ENCODE measurements around the gene GPR107.
"Not testable (repeated sequence)": the region's sequence is repeated elsewhere in the genome, so short reads cannot be mapped to it uniquely, and the experiment has no call there.

Gene GPR107

DNA sequence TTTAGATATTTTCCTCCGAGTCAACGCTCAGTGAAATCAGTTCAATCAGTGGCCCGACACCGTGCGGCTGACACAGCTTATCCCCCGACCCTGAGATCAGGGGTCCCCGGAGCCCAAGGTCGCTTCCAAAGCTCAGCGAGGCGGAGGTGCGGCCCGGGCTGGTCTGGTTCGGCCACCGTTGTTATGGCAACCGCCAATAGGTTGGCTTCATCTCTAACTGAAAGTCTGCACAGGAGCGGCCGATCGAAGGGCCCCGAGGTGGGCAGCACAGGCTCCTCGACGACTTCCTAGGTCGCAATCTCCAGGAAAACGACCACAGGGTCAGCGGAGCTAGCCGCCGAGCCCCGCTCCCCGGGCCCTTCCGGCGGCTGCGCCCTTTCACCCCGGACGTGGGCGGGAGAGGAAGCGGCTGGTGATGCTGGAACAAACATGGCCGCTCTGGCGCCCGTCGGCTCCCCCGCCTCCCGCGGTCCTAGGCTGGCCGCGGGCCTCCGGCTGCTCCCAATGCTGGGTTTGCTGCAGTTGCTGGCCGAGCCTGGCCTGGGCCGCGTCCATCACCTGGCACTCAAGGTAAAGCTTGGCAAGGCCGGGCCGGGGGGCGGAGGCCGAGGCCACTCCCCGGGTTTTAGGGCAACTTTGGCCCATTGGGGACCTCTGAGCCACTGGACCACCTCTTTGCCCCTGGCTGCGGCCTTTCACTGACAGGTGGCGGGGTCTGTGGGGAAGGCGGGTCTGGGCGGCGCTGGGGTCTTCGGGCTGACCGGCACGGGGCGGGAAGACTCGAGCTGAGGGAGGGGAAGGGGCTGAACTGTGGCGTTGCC, at the start of gene GPR107:
Gene GPR107, plus strand, starts transcription at position 403 of the 821 bp plus-strand sequence. Its CDS starts 27 bp downstream, at position 430.
- peak; percentile 75 for DNase-seq

DNA sequence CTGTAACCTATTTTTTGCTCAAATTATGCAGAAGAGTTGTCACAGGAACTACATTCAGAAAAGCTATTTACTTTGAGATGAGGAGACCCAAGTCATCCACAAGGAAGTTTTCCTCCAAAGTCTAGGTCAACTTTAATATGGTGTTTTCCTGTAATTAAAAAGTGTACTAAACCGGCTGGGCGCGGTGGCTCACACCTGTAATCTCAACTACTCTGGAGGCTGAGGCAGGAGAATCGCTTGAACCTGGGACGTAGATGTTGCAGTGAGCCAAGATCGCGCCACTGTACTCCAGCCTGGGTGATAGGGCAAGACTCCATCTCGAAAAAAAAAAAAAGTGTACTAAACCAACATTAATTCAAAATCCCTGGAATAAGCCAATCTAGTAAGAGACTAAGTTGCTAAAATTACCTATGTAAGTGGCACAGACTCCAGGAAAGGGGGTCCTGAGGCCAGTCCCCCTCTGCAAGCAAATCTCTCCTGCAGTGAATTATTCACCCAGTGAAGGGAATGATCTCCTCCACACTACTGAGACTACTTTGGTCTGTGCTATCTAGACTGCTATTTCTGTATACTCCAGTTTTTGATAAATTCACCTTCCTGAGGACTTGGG, 49.7 kb upstream of the GPR107 start:
- DNase-seq = no peak

DNA sequence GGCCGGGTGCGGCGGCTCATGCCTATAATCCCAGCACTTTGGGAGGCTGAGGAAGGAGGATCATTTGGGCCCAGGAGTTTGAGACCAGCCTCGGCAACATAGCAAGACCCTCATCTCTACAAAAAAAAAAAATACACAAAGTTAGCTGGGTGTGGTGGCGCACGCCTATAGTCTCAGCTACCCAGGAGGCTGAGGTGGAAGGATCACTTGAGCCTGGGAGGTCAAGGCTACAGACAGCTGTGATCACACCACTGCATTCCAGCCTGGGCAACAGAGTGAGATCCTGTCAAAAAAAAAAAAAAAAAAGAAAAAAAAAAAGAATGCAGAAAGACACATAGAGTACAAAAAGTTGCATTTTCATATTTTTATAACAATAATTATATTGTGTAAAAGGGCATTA, 46.8 kb upstream of the GPR107 start:
- not testable (repeated sequence) for DNase-seq

DNA sequence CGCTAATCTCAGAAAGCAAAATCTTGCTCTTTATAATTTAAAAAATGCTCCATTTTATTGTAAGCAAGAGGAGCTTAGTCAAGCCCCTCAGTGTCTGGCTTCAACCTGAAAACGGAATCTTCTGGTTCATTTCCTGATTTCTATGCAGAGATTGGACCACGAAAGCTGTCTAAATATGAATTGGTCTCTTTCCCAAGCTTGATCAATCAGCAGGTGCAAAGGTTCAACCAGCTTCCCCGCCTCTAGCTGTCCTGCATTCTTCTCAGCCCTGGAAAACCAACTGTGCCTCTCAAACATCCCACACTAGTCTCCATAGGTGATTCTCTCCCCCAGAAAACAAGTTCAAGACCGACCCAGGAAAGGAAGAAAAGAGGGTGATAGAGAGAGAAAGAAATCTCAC, 45.2 kb upstream of the GPR107 start:
- DNase-seq = no peak

DNA sequence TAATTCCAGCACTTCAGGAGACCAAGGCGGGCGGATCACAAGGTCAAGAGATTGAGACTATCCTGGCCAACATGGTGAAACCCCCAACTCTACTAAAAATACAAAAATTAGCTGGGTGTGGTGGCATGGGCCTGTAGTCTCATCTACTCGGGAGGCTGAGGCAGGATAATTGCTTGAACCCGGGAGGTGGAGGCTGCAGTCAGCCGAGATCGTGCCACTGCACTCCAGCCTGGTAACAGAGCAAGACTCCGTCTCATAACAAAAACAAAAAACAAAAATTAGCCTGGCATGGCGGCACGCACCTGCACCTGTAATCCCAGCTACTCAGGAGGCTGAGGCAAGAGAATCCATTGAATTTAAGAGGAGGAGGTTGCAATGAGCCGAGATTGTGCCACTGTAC, 44.2 kb upstream of the GPR107 start:
- not testable (repeated sequence) for DNase-seq

DNA sequence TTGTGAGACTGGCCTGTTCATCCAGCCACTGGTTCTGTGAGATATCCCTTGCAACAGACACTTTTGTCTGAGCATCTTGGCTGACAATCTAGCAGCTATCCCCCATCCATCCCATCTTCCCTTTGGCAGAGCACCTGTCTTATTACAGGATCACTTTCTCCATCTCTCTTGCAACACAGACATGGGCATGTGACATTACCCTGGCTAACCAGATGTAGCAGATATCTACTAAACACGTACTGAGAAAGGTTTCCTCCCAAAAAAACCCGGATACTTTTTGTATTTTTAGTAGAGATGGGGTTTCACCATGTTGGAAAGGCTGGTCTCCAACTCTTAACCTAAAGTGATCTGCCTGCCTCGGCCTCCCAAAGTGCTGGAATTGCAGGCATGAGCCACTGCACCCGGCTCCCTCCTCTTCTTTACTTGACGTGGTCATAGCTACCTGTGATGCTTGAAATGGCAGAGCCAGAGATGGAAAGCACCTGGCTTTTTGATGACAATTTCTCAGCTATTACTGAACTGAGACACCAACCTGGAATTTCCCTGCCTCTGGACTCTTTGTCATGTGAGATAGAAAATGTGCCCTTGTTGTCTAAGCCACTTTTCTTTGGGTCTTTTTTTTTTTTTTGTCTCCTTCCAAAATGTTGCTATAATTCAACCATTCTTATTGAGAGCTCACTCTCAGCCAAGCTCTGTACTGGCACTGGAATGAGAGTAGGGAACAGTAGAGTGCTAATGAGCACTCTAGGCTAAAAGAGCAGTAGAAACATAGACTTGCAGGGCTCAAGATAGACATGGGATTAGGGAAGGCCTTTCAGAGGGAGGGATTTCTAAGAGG, 43.3 kb upstream of the GPR107 start:
- peak; percentile 71 to 84 for DNase-seq

DNA sequence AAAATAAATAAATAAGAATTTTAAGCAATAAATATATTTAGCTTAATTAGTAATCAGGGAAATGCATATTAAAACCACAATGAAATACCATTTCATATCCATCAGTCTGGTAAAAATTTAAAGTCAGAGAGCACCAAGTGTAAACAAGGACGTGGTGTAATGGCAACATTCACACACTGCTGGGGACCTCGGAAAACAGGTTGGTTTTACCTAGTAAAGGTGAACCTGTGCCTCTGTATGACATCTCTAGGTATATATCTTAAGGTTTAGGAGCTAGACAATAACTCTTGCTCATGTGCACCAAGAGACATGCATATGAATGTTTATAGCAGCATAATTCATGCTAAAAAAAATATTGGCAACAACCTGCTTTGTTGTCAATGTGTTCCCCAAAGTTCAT, 40.4 kb upstream of the GPR107 start:
- no peak for DNase-seq

DNA sequence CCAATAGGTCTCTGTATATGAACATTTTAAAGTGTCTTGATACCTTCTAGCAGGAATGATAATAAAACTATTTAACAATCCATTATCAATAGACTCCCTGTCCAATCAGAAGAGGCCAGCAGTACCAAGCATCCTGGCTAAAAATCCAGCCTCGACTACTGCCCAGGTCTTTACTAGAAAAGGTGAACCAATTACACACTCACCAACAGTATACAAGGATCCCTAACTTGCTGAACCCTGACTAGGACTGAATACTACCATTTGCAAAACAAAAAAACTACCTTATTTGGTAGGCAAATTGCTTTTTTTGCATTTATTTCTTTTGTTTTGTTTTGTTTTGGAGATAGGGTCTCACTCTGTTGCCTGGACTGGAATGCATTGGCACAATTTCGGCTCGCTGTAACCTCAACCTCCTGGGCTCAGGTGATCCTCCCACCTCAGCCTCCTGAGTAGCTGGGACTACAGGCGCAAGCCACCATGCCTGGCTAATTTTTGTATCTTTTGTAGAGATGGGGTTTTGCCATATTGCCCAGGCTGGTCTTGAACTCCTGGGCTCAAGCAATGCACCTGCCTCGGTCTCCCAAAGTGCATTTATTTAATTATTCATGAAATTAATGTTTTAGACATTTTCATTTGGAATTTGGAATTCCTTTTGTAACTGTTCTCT, 38.2 kb upstream of the GPR107 start:
- no peak for DNase-seq

DNA sequence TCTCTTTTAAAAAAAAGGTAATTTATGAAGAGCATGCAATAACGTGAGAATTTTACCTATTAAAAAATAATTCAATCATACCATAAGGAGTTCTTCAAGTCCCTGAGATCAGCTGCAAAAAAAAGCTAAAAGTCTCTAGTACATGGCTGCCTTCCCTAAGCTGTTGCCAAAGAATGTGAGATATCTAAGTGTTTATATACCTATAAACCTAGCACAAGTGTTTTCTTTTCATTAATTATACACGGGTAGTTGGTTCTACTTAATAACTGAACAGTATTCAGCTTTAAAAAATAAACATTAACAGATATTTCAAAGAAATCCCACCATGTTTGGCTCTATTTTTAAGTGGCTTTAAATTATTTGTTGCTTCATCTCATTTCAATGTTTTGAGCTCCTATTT, 36.6 kb upstream of the GPR107 start:
- DNase-seq = no peak

DNA sequence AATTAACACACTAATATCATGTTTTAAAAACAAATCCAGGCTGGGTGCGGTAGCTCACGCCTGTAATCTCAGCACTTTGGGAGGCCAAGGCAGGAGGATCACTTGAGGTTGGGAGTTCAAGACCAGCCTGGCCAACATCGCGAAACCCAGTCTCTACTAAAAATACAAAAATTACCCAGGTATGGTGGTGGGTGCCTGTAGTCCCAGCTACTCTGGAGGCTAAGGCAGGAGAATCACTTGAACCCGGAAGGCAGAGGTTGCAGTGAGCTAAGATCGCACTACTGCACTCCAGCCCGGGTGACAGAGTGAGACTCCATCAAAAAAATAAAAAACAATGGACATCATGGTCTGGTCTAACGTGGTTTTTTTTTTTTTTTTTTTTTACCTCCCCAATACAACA, 36.2 kb upstream of the GPR107 start:
- not testable (repeated sequence) for DNase-seq

DNA sequence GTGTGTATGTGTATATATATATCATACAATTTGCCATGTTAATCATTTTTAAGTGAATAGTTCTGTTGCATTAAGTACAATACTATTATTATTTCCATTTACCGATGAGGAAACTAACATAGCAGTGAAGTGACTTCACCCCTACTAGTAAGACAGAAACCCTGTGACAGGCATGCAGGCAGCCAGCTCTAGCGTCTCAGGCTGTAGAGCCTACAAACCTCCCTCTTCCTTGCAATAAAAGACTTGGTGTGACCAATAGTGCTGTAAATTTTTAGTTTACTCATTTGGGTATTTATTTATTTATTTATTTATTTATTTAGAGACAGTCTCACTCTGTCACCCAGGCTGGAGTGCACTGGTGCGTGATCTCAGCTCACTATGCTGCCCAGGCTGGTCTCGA, 35.4 kb upstream of the GPR107 start:
- no peak for DNase-seq

DNA sequence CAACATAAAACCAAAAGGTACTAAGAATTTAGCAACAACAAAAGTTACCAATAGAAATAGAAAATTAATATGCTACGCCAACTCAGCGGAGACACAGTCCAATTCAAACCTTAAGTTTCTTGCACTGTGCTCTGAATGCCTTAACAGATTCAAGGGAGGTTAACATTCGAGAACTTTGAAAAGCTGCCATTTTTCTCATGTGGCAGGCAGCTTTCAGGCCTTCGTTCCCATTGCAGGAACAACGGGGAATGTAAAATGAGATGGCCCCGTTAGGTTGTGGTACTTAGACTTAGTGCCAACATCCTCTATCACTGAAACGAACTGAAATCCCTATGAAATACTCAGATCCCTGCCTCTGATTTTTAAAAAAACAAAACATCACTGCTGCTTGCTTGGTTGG, 33.1 kb upstream of the GPR107 start:
- no peak for DNase-seq

DNA sequence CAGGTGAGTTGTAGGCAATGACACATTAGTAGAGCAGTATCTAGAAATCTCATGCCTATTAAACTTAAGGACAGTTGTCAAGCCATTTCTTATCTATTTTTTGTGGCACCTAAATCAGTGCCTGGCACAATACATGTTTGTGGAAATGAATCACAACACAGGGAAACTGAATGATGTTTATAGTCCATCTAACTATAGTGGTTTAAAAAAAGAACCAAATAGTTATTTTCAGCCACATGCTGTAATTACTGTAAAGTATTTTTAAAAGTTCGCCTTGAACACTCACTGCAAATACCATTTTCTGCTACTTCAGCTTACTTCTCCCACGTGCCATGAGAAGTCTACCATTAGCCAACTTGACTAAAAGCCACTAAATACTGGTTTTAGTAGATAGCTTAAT, 32.6 kb upstream of the GPR107 start:
- DNase-seq = no peak

DNA sequence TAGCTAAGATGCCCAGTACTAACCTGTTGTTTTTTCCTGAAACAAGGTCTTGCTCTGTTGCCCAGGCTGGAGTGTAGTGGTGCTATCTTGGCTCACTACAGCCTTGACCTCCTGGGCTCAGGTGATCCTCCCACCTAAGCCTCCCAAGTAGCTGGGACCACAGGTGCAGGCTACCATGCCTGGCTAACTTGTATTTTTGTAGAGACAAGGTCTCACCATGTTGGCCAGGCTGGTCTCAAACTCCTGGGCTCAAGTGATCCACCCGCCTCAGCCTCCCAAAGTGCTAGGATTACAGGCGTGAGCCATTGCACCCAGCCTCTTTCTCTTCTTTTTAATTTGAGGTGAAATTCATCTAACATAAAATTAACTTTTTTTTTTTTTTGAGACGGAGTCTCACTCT, 31.9 kb upstream of the GPR107 start:
- not testable (repeated sequence) for DNase-seq

DNA sequence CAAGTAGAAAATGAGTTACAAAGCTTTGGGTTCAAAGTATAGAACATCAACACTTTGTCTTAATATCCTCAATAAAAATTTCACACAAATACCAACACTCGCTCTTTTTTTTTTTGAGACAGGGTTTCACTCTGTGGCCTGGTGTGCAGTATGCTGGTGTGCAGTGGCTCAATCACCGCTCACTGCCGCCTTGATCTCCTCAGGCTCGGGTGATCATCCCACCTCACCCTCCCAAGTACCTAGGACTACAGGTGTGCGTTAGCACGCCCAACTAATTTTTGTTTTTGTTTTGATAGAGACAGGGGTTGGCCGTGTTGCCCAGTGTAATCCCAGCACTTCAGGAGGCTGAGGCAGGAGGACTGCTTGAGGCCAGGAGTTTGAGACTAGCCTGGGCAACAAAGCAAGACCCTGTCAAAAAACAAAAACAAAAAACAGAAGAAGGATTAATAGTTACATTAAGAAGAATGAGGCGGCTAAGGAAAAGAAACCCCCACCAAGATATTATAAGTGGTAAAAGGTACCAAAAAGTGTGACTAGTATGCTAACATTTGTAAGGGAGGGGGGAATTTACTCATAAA, 31.1 kb upstream of the GPR107 start:
- DNase-seq = no peak

DNA sequence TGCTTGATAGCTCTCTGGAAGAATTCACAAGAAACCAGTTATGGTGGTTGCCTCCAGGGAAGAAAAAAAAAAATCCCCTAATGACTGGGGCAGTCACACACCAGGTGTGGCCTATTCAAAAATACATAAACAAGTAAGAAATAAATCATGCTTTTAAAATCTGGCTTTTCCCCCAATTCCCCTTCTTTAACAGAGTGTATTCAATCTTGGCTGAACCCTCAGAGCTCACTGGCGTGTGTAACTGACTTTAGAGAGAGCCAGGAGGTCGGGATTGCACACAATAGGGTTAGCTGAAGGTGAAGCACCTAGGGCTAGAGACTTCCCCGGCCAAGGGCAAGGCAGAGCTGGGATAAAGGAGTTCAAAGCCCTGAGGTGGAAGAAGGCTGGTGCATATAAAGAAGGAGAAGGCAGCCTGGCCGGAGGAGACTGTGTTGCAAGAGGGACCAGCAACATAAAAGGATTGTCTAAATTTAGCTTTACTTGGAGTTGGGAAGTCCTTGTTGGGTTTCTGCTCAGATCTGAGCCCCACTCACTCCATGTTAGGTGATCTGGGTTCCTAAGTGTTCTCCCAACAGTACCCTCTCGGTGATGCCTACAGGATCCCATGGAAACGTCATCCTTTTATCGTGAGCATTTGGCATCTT, 30.4 kb upstream of the GPR107 start:
- no peak for DNase-seq

DNA sequence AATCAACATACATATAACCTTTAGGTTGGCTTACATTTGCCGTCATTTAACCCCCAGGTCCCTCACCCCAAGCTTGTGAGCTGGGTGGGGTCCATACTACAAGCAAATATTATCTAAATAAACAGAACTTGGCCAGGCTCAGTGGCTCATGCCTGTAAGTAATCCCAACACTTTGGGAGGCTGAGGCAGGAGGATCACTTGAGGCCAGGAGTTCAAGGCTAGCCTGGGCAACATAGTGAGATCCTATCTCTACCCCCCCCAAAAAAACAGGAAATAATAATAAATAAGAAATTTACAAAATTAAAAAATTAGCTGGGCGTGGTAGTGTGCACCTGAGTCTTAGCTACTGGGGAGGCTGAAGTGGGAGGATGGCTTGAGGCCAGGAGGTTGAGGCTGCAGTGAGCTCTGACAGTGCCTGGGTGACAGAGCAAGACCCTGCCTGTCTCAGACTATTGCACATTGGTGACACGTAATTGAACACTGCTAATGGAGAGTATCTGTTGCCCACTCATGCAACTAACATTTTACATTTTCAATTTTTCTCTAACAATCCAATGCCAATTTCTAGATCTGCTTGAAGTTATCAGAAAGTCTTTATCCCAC, 29.6 kb upstream of the GPR107 start:
- DNase-seq = no peak

DNA sequence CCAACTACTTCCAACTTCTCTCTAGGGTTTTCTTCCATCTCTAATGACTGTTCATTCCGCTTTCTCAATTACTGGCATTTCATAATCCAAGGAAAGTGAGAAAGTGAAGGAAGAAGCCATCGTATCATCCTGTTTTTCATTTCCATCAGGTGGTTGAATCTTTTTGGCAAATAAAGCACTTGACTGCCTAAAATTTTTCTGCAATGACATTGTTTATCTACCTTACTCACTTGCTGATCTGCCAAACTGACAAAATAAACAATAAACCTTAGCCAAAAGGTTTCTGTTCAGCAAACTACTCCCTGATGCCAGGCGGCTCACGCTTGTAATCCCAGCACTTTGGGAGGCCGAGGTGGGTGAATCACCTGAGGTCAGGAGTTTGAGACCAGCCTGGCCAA, 29.1 kb upstream of the GPR107 start:
- DNase-seq = no peak

DNA sequence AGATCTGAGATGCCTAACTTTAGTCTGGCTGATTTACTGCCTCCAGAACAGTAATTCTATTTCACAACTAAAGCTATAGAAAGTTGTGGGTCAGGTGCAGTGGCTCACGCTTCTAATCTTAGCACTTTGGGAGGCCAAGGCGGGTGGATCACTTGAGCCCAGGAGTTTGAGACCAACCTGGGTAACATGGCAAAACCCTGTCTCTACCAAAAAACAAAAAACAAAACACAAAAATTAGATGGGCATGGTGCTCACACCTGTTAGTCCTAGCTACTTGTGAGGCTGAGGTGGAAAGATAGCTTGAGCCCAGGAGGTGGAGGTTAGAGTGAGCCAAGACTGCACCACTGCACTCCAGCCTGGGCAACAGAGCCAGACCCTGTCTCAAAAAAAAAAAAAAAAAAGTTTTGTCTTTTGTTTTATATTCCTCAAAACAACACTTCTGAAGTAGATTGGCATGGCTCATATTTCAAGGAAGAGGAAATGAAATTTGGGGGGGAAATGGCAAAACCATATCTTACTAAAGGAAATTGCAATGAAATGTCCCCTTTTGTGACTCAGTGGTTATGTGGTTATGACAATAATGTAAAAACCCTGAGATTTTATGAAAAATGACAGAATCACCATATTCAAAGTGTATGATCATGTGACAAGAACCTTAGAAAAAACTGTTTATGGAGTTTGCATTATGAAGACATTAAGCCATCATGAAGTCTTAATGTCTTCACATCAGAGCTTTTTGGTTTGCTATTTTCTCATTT, 26.9 kb upstream of the GPR107 start:
- no peak for DNase-seq

DNA sequence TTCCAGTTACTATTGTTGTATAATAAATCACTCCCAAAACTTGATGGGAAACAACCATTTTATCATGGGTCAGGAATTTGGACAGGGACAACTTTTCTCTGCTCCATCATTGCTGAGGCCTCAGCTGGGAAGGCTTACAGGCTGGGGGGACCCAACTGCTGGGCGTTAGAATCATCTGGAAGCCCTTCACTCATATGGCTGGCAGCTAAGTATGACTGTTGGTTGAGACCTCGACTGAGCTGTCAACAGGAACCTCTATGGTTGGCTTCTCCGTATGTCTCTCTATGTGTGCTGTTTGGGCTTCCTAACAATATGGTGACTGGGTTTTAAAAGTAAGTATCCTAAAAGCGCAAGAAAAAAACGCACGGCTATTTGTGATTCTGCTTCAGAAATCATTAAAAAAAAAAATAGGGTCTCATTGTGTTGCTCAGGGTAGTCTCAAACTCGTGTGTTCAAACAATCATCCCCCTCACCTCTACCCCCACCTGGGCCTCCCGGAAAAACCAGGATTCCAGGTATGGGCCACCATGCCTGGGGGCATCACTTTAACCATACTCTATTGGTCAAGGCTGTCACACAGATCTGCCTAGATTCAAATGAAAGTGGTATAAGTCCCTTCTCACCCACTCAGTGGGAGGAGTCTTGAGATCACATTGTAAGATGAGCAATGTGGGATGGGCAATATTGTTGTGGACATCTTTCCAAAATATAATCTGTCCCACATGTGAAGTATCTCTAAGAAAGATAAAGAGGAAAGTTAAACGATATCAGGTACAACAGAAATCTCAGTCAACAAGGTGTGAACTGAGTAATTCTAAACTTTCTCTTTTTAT, 26.0 kb upstream of the GPR107 start:
- DNase-seq = no peak

Data from CD4-positive, alpha-beta T cell treated with Interleukin-1 beta for 1 hour (primary cell).